CD4-positive, alpha-beta T cell (primary cell): ENCODE measurements around the gene MCCC1. TPM values are rescaled to one million over a fixed set of nuclear protein-coding genes. Genes with fewer than 3 reads are reported as not detected.

Experiments used
- ATAC-seq: fragments of 200-7000 bp; cut with Tn5 transposase; one replicate; pipeline ENCODE4 v1.10.0; 2022; ENCODE audit warnings: mild to moderate bottlenecking; ENCODE audit not compliant: poor library complexity
- CTCF ChIA-PET: fragments of 350-600 bp; sonication (Branson Sonifier 250); formaldehyde crosslinking; loops from one replicate; lab custom pipeline; 2021; ENCODE audit warnings: antibody characterized with exemption, inconsistent platforms; lab: Charles Lee
- POLR2A ChIA-PET: fragments of 350-600 bp; sonication (Branson Sonifier 250); formaldehyde crosslinking; loops from one replicate; lab custom pipeline; 2021; ENCODE audit warnings: antibody characterized with exemption, inconsistent platforms; lab: Charles Lee
- DNase-seq, 14 experiments: peaks; one replicate each; pipeline ENCODE4 v3.0.0-alpha.2; 2013 to 2020; ENCODE audit warnings: mixed read lengths in 2 of 14
- H3K27ac ChIP-seq, 2 donors: one replicate each; pipeline versions ENCODE4 v1.5.1 to v1.7.0; 2013; ENCODE audit warnings: low read length in 2 of 2, low read depth in 1 of 2, mild to moderate bottlenecking in 1 of 2
- H3K27me3 ChIP-seq, 2 experiments: 1 replicate in 1 of 2; 2 replicates in 1 of 2; pipeline versions ENCODE4 v1.6.1 to v1.7.0; 2013; ENCODE audit warnings: low read length in 2 of 2, control low read depth in 1 of 2, mild to moderate bottlenecking in 1 of 2, moderate library complexity in 1 of 2; ENCODE audit not compliant: insufficient read depth in 2 of 2, control insufficient read depth in 1 of 2
- H3K36me3 ChIP-seq: one replicate; pipeline ENCODE4 v1.6.1; 2013; ENCODE audit warnings: low read length, control low read depth; ENCODE audit not compliant: insufficient read depth
- H3K4me1 ChIP-seq: one replicate; pipeline ENCODE4 v1.6.1; 2013; ENCODE audit warnings: low read length, control low read depth; ENCODE audit not compliant: insufficient read depth
- H3K4me3 ChIP-seq: one replicate; pipeline ENCODE4 v1.5.1; 2013; ENCODE audit warnings: mild to moderate bottlenecking, low read length, moderate library complexity
- H3K9me3 ChIP-seq, 2 experiments: 1 replicate in 1 of 2; 2 replicates in 1 of 2; pipeline versions ENCODE4 v1.6.1 to v1.7.0; 2013; ENCODE audit warnings: low read length in 2 of 2, mild to moderate bottlenecking in 2 of 2, control low read depth in 1 of 2, moderate library complexity in 1 of 2; ENCODE audit not compliant: control insufficient read depth in 1 of 2, insufficient read depth in 1 of 2
- H3K27ac Mint-ChIP-seq: one replicate; pipeline ENCODE4 v1.8.0; 2020; ENCODE audit warnings: mixed read lengths
- H3K27me3 Mint-ChIP-seq: one replicate; pipeline ENCODE4 v1.8.0; 2021; ENCODE audit warnings: mixed read lengths
- H3K36me3 Mint-ChIP-seq: one replicate; pipeline ENCODE4 v1.8.0; 2021; ENCODE audit warnings: low read depth, mixed read lengths
- H3K4me1 Mint-ChIP-seq: one replicate; pipeline ENCODE4 v1.8.0; 2021; ENCODE audit warnings: low read depth, mixed read lengths
- H3K4me3 Mint-ChIP-seq: one replicate; pipeline ENCODE4 v1.8.0; 2020; ENCODE audit warnings: mild to moderate bottlenecking, mixed read lengths
- H3K9me3 Mint-ChIP-seq: one replicate; pipeline ENCODE4 v1.8.0; 2020; ENCODE audit warnings: mixed read lengths
- CTCF ChIP-seq: fragments of 200-600 bp; IDR thresholded peaks from one replicate; pipeline ENCODE4 v1.8.0; 2022; ENCODE audit warnings: antibody characterized with exemption, mild to moderate bottlenecking
- intact Hi-C, 2 experiments: fragments of 100-400 bp; cut with DNase I in 1 of 2; cut with micrococcal nuclease in 1 of 2; formaldehyde crosslinking; loops; one replicate each; pipeline versions ENCODE4 v1.15.1 to v1.9.0; 2023 to 2025; cut with DNase I, micrococcal nuclease
- total RNA-seq, 174 experiments: library from RNA in 2 of 174; stranded (reverse) in 2 of 174; gene quantifications; one replicate each; pipeline ENCODE4 v1.2.3 and lab custom pipeline; 2021 to 2026

MCCC1 gene
- total RNA-seq, 2 experiments from 2014 or later: 16.4 to 16.7 TPM

GRCh38 chr3:183050706-183051105 lies 48.6 kb downstream of the MCCC1 start:
- Histone ChIP-seq H3K4me3 (no peak overlapping the region), H3K27ac (no peak overlapping the region), H3K27me3 (no peaks in the 10 kb centered on the region), H3K4me1 (no peaks in the 10 kb centered on the region), H3K9me3 (no peaks in the 10 kb centered on the region), H3K36me3 (peaks cover 34% of the 10 kb centered on the region)
- no peak overlapping the region for H3K27ac Mint-ChIP-seq
- no peaks in the 10 kb centered on the region for H3K9me3 Mint-ChIP-seq
- H3K4me1 Mint-ChIP-seq: no peaks in the 10 kb centered on the region
- H3K4me3 Mint-ChIP-seq: no peak overlapping the region
- ATAC-seq: no peak
- no peaks in the 10 kb centered on the region for H3K27me3 Mint-ChIP-seq
- peaks cover 70% of the 10 kb centered on the region for H3K36me3 Mint-ChIP-seq
- intact Hi-C loops: no loop called here
- no peak for DNase-seq
- TF ChIP-seq CTCF: no peak
- ChIA-PET POLR2A (no interaction called here), CTCF (no interaction called here)

GRCh38 chr3:183046883-183047282 lies 52.4 kb downstream of the MCCC1 start:
- no peak for ATAC-seq
- no peak overlapping the region for H3K27ac Mint-ChIP-seq
- no peak for DNase-seq
- no peak for TF ChIP-seq CTCF
- H3K9me3 Mint-ChIP-seq: no peaks in the 10 kb centered on the region
- ChIA-PET CTCF (no interaction called here), POLR2A (no interaction called here)
- intact Hi-C loops: no loop called here
- Histone ChIP-seq H3K27me3 (no peaks in the 10 kb centered on the region), H3K36me3 (peaks cover 37% of the 10 kb centered on the region), H3K9me3 (no peaks in the 10 kb centered on the region), H3K4me1 (no peaks in the 10 kb centered on the region), H3K27ac (no peak overlapping the region), H3K4me3 (no peak overlapping the region)
- no peaks in the 10 kb centered on the region for H3K4me1 Mint-ChIP-seq
- no peak overlapping the region for H3K4me3 Mint-ChIP-seq
- peaks cover 95% of the 10 kb centered on the region for H3K36me3 Mint-ChIP-seq
- H3K27me3 Mint-ChIP-seq: no peaks in the 10 kb centered on the region

GRCh38 chr3:183044547-183045229 lies 54.6 kb downstream of the MCCC1 start:
- H3K9me3 Mint-ChIP-seq: no peaks in the 10 kb centered on the region
- DNase-seq (no peak), ATAC-seq (no peak)
- no peak overlapping the region for H3K27ac Mint-ChIP-seq
- peaks cover 24% of the 10 kb centered on the region for H3K36me3 ChIP-seq
- no peak for TF ChIP-seq CTCF
- no peaks in the 10 kb centered on the region for H3K4me1 Mint-ChIP-seq
- H3K27me3 ChIP-seq: no peaks in the 10 kb centered on the region
- no peaks in the 10 kb centered on the region for H3K27me3 Mint-ChIP-seq
- intact Hi-C loops: no loop called here
- H3K27ac ChIP-seq: no peak overlapping the region
- ChIA-PET CTCF (no interaction called here), POLR2A (no interaction called here)
- H3K9me3 ChIP-seq: no peaks in the 10 kb centered on the region
- H3K4me3 ChIP-seq: no peak overlapping the region
- peaks cover 95% of the 10 kb centered on the region for H3K36me3 Mint-ChIP-seq
- H3K4me3 Mint-ChIP-seq: no peak overlapping the region
- no peaks in the 10 kb centered on the region for H3K4me1 ChIP-seq
